Renal cortical epithelial cell (primary cell): ENCODE data around the gene RIPOR1. TPM values are rescaled to one million over a fixed set of nuclear protein-coding genes. Genes with fewer than 3 reads are reported as not detected.

Source experiments
- DNase-seq: peaks from one replicate; pipeline ENCODE4 v3.0.0-alpha.2; 2011; ENCODE audit warnings: low read depth
- total RNA-seq: library from RNA; depleted of rRNA; stranded (reverse); fragments of >200 nt; gene quantifications from 2 replicates; pipeline ENCODE4 v1.2.3, GENCODE V29; 2014

RIPOR1 gene
- total RNA-seq, 1 donor from 2014 or later: 195 TPM

DNA sequence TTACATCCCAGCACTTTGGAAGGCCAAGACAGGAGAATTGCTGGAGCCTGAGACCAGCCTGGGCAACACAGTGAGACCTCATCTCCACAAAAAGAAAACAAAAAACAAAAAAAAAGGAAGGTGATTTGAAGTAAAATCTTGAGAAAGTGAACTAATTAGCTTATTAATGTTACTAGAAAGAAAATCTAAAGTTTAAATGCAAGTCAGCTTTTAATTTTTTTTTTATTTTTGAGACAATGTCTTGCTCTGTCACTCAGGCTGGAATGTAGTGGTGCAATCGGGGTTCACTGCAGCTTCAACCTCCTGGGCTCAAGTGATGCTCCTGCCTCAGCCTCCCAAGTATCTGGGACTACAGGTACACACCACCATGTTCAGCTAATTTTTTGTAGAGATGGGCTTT lies 30.2 kb downstream of the RIPOR1 start:
- no peak for DNase-seq

- DNase-seq: no peak
Measured at GRCh38 chr16:67560827-67561342, 32.3 kb downstream of the RIPOR1 start.

DNA sequence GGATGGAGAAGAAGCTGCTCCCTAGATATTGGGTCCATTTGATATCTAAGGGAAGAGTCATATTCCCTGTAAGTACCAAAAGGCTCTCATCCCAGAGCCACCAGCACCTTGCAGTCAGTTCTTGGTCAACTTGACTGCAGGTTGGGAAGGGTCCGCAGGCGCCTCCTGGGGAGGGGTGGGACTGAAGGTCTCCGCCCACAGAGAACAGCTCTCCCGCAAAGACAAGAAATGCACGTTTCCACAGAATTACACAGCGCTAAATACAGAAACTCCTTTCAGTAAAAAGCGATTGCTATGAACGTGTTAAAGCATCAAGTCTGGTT lies 32.8 kb downstream of the RIPOR1 start:
- DNase-seq: no peak

- DNase-seq: peak; percentile 86
Measured at GRCh38 chr16:67561824-67562525, 33.3 kb downstream of the RIPOR1 start.

DNA sequence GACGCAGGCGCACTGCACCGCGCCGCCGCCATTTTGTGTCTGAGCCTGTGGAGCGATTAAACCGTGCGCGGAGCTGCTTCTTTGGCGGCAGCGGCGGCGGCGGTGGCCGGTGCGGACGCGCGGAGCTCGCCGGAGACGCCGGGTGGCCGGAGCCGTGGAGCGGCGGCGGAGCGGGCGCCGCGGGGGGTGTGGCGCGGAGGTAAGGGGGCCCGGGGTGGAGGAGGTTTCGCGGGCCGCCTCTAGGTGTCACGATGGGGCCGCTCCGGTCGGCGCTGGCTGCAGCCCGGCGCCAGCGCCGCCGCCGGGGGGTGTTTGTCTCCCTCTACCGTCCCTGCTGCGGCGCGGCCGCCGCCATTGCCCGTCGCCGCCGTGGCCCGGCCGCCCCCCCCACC lies 33.9 kb downstream of the RIPOR1 start, which contains the start of gene CTCF:
TSS of gene CTCF (plus strand) at position 1 of the 392 bp plus-strand sequence. CDS start 48,307 bp downstream, outside the sequence.
- peak; percentile 47 for DNase-seq

DNA sequence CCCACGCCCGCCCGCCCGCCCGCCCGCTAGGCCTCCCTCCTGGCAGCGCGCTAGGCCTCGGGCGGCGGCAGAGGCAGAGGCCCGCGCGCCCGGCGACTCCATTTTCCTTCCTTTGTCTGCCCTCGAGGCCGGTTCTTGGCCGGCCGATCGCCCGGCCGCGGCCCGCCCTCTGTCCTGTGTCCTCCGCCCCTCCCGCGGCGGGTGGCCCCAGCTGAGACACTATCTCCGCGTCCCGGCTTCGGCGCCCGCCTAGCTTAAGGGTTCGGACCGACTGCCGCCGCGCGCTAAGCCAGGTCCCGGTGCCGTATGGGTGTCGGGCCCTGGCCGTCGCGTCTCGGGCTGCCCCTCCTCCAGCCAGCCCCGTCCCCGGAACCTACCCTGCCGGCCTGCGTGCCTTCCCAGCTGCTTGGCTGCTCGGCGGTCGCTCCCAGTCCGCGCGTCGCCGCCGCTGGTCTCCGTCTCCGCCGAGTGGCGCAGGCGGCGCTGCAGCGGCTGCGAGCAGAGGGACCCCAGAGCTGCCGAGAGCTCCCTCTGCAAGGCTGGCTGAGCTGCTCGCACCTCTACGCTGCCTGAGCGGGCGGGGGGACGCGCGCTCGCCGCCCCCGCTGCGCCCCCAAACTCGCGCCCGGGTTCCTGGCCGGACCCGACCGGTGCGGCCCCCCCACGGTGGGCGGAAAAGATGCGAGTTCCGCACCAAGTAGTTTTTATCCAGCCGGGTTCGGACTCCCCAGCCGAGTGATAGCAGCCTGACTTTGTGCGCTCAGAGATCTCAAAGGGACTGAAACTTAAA lies 34.5 kb downstream of the RIPOR1 start:
- DNase-seq: no peak

DNA sequence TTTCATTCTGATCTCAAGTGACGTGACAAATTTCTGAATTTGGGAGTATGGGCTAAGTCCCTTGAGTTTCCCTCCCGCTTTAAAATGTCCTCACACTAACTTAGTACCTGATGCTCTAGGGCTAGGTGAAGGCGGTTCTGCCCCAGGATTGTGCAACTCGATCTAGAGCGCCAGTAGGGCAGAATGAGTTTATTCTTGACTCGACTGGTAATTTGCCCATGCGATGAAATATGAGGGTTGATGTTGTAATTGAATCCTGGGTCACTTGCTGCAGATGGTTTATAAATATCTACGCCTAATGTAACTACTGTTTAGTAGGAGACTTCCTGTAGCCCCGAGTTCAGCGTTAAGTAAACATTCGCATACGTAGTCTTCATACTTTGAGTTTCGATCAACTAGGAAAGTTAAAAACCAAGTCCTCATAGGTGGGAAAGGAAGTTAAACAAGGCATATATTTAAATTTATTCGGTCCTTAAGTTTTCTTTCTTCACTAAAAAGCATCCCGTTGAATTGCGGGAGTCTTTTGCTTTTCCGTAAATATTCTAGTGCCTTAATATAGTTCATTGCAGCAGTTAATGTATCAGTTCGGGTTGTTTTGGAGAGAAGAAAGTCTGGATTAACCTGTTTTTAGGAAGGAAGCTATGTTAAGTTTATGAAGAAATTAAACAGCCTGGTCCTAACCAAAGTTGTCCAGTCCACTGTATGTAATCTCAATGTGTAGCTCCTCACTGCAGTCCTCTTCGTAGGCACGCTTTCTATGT lies 35.3 kb downstream of the RIPOR1 start:
- DNase-seq: peak; percentile 70

- DNase-seq: no peak
Measured at GRCh38 chr16:67565470-67566100, 37.0 kb downstream of the RIPOR1 start.

DNA sequence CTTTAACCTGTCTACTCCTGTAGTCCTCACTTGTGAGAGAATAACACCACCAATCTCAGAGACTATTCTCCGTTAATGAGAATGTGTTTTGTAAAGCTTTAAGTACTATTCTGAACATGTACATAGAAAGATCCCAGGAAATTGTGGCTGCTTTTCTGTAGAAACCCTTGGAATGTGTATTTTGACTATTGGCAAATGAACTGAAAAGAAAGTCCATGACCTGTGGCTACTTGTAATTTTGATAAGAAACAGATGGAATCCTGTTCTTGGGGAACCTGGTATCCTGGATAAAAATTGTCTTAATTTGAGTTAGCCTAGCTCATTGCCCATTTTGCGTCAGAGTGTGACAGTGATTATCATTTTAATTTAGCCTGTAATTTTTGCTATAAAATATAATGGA lies 42.8 kb downstream of the RIPOR1 start:
- no peak for DNase-seq

- DNase-seq: peak; percentile 33
Measured at GRCh38 chr16:67571981-67572431, 43.4 kb downstream of the RIPOR1 start.

DNA sequence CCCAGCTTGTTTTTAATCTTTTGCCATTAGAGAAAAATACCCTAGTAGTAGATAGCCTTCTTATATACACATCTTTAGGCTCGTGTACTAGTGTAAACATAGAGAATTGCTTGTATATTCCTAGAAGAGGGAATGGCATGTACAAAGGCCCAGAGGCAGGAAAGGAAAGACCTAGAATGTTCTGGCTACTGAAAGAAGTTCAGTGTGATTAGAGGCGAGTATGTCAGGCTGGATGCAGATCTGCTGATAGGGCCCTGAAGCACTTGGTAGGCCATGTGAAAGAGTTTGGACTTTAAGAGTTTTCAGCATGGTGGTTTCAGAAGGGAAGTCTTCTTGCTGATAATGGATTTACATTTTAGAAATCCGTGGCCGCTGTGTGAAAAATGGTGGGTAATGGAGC lies 51.1 kb downstream of the RIPOR1 start:
- DNase-seq: no peak

- DNase-seq: no peak
Measured at GRCh38 chr16:67580202-67580601, 51.6 kb downstream of the RIPOR1 start.

DNA sequence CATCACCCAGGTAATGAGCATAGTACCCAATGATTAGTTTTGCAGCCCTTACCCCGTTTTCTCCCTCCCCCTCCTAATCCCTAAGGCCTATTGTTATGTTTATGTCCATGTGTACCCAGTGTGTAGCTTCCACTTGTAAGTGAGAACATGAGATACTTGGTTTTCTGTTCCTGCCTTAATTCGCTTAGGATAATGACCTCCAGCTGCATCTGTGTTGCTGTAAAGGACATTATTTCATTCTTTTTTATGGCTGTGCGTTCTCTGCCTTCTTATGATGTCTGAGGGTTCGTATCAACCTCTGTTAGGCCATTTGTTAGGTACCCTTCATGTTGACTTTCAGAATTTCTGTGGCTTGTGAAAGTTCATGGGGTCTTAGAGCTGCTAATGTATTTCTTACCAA lies 64.7 kb downstream of the RIPOR1 start:
- no peak for DNase-seq

DNA sequence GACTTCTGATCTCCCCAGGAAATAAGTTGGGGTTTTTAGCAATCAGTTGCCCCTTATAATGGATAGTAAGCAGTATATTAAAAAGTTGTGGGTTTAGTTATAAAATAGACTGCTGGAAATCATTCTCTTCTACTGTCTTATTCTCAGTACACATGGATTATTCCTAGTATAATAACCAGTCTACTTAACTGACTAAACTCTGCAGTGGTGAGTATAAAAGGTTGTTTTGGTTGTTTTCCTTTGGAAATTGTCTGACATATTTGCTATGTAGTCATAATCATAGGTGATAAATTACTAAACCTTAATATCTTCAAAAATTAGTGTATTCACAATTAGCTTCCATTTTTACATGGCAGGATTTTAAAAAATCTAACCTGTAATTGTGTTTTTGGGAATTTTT lies 65.1 kb downstream of the RIPOR1 start:
- no peak for DNase-seq

DNA sequence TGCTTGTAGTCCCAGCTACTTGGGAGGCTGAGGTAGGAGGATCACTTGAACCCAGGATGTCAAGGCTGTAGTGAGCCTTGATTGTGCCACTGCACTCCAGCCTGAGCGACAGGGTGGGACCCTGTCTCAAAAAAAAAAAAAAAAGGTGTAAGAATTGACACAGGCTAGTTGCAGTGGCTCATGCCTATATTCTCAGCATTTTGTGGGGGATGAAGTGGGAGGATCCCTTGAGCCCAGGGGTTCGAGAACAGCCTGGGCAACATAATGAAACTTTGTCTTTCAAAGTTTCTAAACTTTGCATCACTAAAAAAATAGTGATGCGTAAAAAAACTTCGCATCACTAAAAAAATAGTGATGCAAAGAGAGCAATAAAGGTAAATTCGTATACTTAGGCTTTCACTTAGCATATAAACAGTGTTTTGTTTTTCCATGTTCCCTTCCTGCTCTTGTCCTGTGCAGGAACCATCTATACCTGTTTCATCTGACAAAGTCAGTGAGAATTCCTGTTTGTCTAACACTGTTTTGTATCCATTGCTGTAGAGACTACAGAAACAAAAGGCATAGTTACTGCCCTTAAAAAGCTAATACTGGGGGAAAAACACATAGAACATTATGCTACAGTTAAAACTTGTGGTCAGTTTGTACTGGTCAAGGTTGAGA lies 65.8 kb downstream of the RIPOR1 start:
- DNase-seq: peak; percentile 22

DNA sequence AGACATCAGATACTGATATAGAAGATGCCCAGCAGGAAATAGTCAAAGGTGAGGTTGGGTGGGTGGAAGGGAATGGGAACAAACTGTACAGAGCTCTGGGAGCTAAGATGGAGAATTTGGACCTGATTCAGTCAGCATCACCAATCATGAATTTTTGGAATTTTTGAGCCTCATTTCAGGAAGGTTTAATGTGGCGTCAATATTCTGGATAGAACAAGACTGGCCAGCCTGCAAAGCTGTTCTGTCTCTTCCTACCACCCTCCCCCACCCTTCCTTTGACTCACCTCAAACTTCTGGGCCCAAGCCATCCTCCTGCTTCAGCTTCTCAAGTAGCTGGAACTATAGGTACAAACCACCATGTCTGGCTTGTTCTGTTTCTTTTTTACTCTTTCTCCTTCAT lies 66.3 kb downstream of the RIPOR1 start:
- DNase-seq: peak; percentile 61

Other genes with a start within 250 kb of the RIPOR1 start
- 13.9 and 18.5 TPM in 2 replicates for gene PLEKHG4, start 249.3 kb upstream of the RIPOR1 start, total RNA-seq
- 0.25 TPM in 1 of 2 replicates, not detected in the other for gene KCTD19, start 202.1 kb upstream of the RIPOR1 start, total RNA-seq
- gene LRRC36, start 202.0 kb upstream of the RIPOR1 start, total RNA-seq: 1.6 TPM in 1 of 2 replicates, not detected in the other
- gene TPPP3, start 135.3 kb upstream of the RIPOR1 start, total RNA-seq: 0.10 TPM in 1 of 2 replicates, not detected in the other
- gene ZDHHC1, start 112.4 kb upstream of the RIPOR1 start, total RNA-seq: 4.2 and 10.3 TPM in 2 replicates
- 1.7 TPM in 1 of 2 replicates, not detected in the other for gene HSD11B2, start 97.7 kb upstream of the RIPOR1 start, total RNA-seq
- 127 and 183 TPM in 2 replicates for gene ATP6V0D1, start 47.7 kb upstream of the RIPOR1 start, total RNA-seq
- not detected in 2 replicates for gene AGRP, start 45.3 kb upstream of the RIPOR1 start, total RNA-seq
- gene CTCF, start 33.7 kb downstream of the RIPOR1 start, total RNA-seq: 14.8 and 35.6 TPM in 2 replicates
- gene CARMIL2, start 116.3 kb downstream of the RIPOR1 start, total RNA-seq: 0.55 and 2.8 TPM in 2 replicates
- gene ACD, start 131.4 kb downstream of the RIPOR1 start, total RNA-seq: 10.0 and 11.3 TPM in 2 replicates
- 2.8 and 16.1 TPM in 2 replicates for gene PARD6A, start 132.1 kb downstream of the RIPOR1 start, total RNA-seq
- 14.6 and 22.8 TPM in 2 replicates for gene ENKD1, start 137.9 kb downstream of the RIPOR1 start, total RNA-seq
- gene C16orf86, start 138.0 kb downstream of the RIPOR1 start, total RNA-seq: 4.6 and 11.1 TPM in 2 replicates
- 24.7 and 33.6 TPM in 2 replicates for gene GFOD2, start 190.5 kb downstream of the RIPOR1 start, total RNA-seq